SKM-1 (cell line): ENCODE measurements around the gene SRF.

Source experiments
- DNase-seq: peaks from one replicate; lab custom pipeline; 2025; ENCODE audit not compliant: unreplicated experiment; lab: John Stamatoyannopoulos, UW

SRF gene

GRCh38 chr6:43207286-43207685 lies 36.2 kb downstream of the SRF start:
- no peak for DNase-seq

DNA sequence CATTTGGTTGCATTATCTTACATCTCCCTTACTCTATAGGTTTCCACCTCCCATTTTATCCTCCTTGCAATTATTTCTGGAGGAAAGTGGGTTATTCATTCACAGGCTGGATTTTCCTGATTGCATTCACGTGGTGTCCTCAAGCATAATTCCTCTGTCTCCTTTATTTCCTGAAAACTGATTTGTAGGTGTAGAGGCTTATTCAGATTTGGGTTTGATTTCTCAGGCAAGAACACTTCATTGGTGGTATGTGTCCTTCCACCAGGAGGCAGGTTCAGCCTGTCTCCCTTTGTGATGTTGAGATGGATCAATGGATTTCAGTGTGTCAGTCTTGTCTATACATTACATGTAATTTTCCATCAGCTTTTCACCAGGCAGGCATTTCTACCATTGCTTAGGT lies 40.9 kb downstream of the SRF start:
- DNase-seq: no peak

DNA sequence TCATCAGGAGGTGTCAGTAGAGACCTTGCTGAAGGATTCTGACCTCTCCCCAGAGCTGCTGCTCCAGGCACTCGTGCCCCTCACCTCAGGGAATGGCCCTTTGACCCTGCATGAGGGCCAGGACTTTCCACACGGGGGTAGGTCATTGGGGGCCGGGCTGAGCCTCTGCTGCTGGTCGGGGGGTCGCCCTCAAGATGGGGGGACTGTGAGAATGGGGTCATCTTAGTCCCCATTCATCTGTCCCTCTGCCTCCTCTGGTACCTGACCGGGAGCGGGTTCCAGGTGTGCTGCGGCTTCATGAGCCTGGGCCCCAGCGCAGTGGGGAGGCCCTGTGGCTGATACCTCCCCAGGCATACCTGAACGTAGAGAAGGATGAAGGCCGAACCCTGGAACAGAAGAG lies 42.4 kb downstream of the SRF start:
- no peak for DNase-seq

DNA sequence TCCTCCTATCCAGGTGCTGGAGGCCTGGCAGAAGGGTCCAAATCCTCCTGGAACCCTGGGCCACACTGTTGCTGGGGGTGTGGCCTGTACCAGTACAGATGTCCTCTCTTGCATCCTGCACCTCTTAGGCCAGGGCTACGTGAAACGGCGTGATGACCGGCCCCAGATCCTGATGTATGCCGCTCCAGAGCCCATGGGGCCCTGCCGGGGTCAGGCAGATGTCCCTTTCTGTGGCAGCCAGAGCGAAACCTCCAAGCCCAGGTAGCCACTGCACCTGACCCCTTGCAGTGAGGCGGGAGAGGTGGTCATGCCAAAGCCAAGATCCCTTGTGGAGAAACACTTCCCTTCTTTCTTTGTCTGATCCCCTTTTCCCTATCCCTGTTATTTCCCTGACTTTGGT lies 44.0 kb downstream of the SRF start:
- no peak for DNase-seq

- no peak for DNase-seq
Measured at GRCh38 chr6:43216200-43216599, 45.1 kb downstream of the SRF start.

GRCh38 chr6:43217351-43217750 lies 46.3 kb downstream of the SRF start:
- no peak for DNase-seq

- DNase-seq: no peak
Measured at GRCh38 chr6:43219119-43219518, 48.0 kb downstream of the SRF start.

GRCh38 chr6:43219814-43220213 lies 48.7 kb downstream of the SRF start:
- no peak for DNase-seq

DNA sequence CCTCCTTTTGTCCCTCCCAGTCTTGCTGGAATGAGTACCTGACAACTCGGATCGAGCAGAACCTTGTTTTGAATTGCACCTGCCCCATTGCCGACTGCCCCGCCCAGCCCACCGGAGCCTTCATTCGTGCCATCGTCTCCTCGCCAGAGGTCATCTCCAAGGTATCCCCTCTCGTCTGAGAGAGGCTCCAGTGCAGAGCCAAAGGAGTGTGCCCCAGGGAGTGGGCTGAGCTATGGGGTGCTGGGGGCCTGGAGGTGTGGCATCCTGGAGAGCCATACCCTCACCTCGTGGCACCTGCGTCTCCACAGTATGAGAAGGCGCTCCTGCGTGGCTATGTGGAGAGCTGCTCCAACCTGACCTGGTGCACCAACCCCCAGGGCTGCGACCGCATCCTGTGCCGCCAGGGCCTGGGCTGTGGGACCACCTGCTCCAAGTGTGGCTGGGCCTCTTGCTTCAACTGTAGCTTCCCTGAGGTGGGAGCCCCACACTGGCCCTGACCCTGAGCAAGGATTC lies 49.4 kb downstream of the SRF start:
- DNase-seq: no peak

- DNase-seq: no peak
Measured at GRCh38 chr6:43221046-43221972, 50.2 kb downstream of the SRF start.

GRCh38 chr6:43222418-43223059 lies 51.5 kb downstream of the SRF start:
- no peak for DNase-seq

DNA sequence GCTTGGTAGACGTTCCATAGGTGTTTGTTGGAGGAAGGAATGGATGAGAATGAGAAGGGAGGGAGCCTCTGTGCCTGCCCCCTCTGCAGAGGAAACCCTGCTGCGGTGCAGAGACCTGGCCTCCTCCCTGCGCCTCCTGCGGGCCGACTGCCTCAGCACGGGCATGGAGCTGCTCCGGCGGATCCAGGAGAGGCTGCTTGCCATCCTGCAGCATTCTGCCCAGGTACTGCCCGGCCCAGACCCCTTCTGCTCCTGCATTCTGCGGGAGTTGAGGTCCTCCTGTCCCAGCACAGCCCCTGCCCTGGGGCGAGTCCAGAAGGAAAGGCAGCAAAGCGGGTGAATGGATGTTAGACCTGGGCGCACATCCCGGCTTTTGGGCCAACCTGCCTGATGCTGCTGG lies 52.1 kb downstream of the SRF start:
- DNase-seq: no peak

GRCh38 chr6:43226192-43226851 lies 55.3 kb downstream of the SRF start:
- no peak for DNase-seq

DNA sequence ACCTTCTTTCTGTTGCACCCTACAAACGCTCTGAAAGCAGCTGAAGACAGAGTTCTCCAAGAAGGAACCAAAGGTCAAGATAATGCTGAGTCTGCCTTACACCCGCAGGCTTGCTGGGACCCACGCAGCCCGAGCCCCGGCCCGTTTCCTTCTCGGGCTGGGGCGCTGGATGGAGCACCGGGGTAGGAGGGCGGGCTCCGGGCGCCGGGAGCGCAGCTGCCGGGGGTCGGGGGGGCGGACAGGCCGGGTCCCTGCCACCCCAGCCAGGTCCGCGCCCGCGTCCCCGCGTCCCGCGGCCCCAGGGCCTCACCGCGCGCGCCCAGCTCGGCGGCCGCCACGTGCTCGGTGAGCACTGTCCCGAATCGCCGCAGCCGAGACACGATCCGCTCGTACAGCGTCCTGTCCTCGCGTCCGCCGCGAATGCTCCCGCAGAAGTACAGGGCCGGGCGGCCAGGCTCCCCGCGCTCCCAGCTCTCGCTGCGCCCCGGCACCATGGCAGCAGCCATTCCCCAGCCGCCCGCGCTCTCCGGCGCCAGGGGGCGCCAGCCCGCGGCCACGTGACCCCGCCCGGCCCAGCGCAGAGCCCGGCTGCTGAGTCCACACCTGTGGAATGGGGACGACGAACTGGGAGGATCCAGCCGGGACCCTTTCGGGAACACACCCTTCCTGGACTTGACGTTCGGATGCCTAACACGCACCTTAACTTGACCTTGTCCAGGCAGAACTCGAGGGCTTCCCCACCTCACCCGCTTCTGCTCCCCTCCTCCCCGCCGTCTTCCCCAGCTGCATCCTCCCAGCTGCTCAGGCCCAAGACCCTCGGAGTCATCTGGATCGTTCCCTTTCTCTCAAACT lies 58.1 kb downstream of the SRF start, which contains the start of gene DNPH1:
TSS of gene DNPH1 (minus strand) at position 531 of the 852 bp plus-strand sequence. CDS start at position 506, 25 bp downstream.
- DNase-seq: peak; percentile 22

GRCh38 chr6:43229803-43230620 lies 58.9 kb downstream of the SRF start:
- DNase-seq: no peak

GRCh38 chr6:43231053-43231452 lies 60.0 kb downstream of the SRF start:
- no peak for DNase-seq
